HepG2 (cell line): ENCODE measurements around the gene SGPL1.

Experiments
- ELF1 ChIP-seq: sonication (generic); formaldehyde crosslinking; IDR thresholded peaks from 2 replicates; pipeline ENCODE4 v1.4.0; 2020; ENCODE audit warnings: missing genetic modification reagents
- GABPB1 ChIP-seq: IDR thresholded peaks from 2 replicates; pipeline ENCODE4 v1.6.1; 2016; ENCODE audit warnings: mild to moderate bottlenecking, missing genetic modification reagents, moderate library complexity, missing compliant biosample characterization
- SIN3A ChIP-seq: IDR thresholded peaks from 2 replicates; pipeline ENCODE4 v1.6.1; 2011; ENCODE audit warnings: low read depth, mild to moderate bottlenecking, control low read depth, low read length, borderline replicate concordance
- TF ChIP-seq, protein P1 (sequence below): sonication (generic); formaldehyde crosslinking; IDR thresholded peaks from 2 replicates; pipeline ENCODE4 v1.5.0; 2020; ENCODE audit warnings: mild to moderate bottlenecking, missing genetic modification reagents

DNA sequence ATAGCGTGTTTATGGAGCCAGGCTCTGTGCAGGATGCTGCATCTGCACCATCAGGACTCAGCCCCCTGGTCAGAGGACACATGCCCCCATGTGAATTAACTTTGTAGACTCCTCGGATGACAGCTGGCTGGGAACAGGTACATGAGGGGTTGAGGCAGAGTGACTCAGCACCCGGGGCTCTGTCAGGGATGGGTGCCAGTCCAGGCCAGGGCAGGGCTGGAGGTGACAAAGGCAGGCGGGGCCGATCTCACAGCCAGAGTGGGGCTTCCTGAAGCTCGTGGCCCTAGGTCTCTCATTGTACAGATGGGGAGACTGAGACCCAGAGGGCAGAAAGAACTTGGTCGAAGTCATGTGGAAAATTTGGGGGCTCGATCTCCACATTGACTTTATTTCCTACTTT lies 107.9 kb downstream of the SGPL1 start:
- TF ChIP-seq GABPB1 (CRISPR knock-in tag) (no peak), SIN3A (no peak), ELF1 (CRISPR knock-in tag) (no peak)
- TF ChIP-seq, protein P1, sequence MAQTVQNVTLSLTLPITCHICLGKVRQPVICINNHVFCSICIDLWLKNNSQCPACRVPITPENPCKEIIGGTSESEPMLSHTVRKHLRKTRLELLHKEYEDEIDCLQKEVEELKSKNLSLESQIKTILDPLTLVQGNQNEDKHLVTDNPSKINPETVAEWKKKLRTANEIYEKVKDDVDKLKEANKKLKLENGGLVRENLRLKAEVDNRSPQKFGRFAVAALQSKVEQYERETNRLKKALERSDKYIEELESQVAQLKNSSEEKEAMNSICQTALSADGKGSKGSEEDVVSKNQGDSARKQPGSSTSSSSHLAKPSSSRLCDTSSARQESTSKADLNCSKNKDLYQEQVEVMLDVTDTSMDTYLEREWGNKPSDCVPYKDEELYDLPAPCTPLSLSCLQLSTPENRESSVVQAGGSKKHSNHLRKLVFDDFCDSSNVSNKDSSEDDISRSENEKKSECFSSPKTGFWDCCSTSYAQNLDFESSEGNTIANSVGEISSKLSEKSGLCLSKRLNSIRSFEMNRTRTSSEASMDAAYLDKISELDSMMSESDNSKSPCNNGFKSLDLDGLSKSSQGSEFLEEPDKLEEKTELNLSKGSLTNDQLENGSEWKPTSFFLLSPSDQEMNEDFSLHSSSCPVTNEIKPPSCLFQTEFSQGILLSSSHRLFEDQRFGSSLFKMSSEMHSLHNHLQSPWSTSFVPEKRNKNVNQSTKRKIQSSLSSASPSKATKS (CRISPR knock-in tag), result no peak
